DOHH2 (cell line): ENCODE results near the gene TMEM72.

Experiments
- H3F3A ChIP-seq: fragments of 200-600 bp; sonication (generic), shearing (Covaris generic); 2 replicates; pipeline ENCODE4 v1.6.0; 2016; ENCODE audit warnings: antibody characterized with exemption, mild to moderate bottlenecking; ENCODE audit not compliant: control insufficient read depth, insufficient read depth
- H3K27ac ChIP-seq: fragments of 200-600 bp; sonication (generic); 2 replicates; pipeline ENCODE4 v1.5.1; 2014; ENCODE audit warnings: low read depth, mild to moderate bottlenecking, low read length, moderate library complexity
- H3K27me3 ChIP-seq: fragments of 200-600 bp; sonication (generic); 2 replicates; pipeline ENCODE4 v1.6.1; 2014; ENCODE audit warnings: mild to moderate bottlenecking, low read length, mixed read lengths; ENCODE audit not compliant: control insufficient read depth
- H3K36me3 ChIP-seq: fragments of 200-600 bp; sonication (generic); 2 replicates; pipeline ENCODE4 v1.6.1; 2014; ENCODE audit warnings: mild to moderate bottlenecking, low read length, moderate library complexity, mixed read lengths; ENCODE audit not compliant: control insufficient read depth
- H3K4me1 ChIP-seq: fragments of 200-600 bp; sonication (generic); 2 replicates; pipeline ENCODE4 v1.6.1; 2014; ENCODE audit warnings: mild to moderate bottlenecking, low read length, mixed read lengths; ENCODE audit not compliant: control insufficient read depth
- H3K4me2 ChIP-seq: fragments of 200-600 bp; sonication (generic); 2 replicates; pipeline ENCODE4 v1.6.0; 2014; ENCODE audit warnings: mild to moderate bottlenecking, low read length, moderate library complexity
- H3K4me3 ChIP-seq: fragments of 200-600 bp; sonication (generic); 2 replicates; pipeline ENCODE4 v1.5.1; 2014; ENCODE audit warnings: mild to moderate bottlenecking, low read length, mixed read lengths
- H3K79me2 ChIP-seq: fragments of 200-600 bp; sonication (generic); 2 replicates; pipeline ENCODE4 v1.6.1; 2014; ENCODE audit warnings: mild to moderate bottlenecking, low read length, mixed read lengths; ENCODE audit not compliant: control insufficient read depth
- H3K9me2 ChIP-seq: fragments of 200-600 bp; sonication (generic); replicated peaks from 2 replicates; pipeline ENCODE4 v1.6.1; 2014; ENCODE audit warnings: mild to moderate bottlenecking, low read length, mixed read lengths; ENCODE audit not compliant: control insufficient read depth
- H3K9me3 ChIP-seq: fragments of 200-600 bp; sonication (generic); 2 replicates; pipeline ENCODE4 v1.6.1; 2014; ENCODE audit warnings: antibody characterized with exemption, low read length, mixed read lengths; ENCODE audit not compliant: control insufficient read depth, insufficient read depth
- H4K20me1 ChIP-seq: fragments of 200-600 bp; sonication (generic); 2 replicates; pipeline ENCODE4 v1.6.0; 2014; ENCODE audit warnings: low read depth, mild to moderate bottlenecking, antibody characterized with exemption, low read length, moderate library complexity; ENCODE audit not compliant: control insufficient read depth, insufficient read depth
- EZH2phosphoT487 ChIP-seq: fragments of 200-600 bp; sonication (generic); IDR thresholded peaks from 2 replicates; pipeline ENCODE4 v1.6.1; 2017; ENCODE audit warnings: borderline replicate concordance, mild to moderate bottlenecking, antibody characterized with exemption, low read length, moderate library complexity, mixed read lengths
- TF ChIP-seq, protein P1 (sequence below): fragments of 200-600 bp; sonication (generic); IDR thresholded peaks from one replicate; pipeline ENCODE4 v1.5.1; 2014; ENCODE audit warnings: antibody characterized with exemption, mild to moderate bottlenecking, low read depth, low read length; ENCODE audit not compliant: poor library complexity, severe bottlenecking

The TMEM72 gene

DNA sequence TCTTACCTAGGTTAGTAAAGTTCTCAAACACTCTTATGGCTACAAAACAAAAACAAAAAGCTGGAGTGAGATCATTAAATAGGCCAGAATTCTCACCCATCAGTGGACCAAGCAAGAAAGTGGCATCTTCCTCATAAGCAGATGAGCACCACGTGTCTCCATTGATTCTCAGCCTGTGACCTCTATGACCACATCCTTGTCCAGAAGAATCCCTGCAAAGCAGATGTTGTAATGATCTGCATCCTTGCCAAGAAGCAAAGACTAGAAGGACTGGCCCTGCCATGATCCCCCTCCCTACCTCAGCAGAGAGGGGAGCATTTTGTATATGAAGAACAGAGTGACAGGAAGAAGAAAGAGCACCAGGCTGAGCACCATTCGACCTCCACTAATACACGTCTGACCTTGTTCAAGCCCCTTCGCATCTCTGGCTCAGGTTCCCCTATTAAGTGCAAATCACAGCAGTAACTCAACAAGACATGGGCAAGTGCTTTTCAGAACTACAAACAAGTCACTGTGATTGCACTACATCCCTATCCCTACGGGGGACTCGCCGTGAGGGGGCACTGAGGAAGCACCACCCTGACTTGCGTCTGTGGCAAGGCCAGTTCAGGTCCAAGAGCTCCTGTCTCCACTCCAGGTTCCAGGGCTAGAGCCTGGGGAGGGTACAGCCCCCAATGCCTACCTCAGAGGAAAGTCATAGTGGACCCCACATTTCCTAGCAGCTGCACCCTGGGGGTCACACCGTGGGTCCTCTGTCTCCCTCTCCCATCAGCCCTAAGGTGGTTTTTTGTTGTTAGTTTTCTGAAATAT lies 26.3 kb downstream of the TMEM72 start:
- H3K4me2 ChIP-seq = no peak overlapping the region
- H3K36me3 ChIP-seq = no peaks in the 10 kb centered on the region
- no peaks in the 10 kb centered on the region for H3K9me3 ChIP-seq
- no peaks in the 10 kb centered on the region for H3K79me2 ChIP-seq
- peaks cover 9% of the 10 kb centered on the region for H3K4me1 ChIP-seq
- H3K27me3 ChIP-seq = peaks cover 6% of the 10 kb centered on the region; the same call in 1 of the 2 replicates
- TF ChIP-seq, protein P1, sequence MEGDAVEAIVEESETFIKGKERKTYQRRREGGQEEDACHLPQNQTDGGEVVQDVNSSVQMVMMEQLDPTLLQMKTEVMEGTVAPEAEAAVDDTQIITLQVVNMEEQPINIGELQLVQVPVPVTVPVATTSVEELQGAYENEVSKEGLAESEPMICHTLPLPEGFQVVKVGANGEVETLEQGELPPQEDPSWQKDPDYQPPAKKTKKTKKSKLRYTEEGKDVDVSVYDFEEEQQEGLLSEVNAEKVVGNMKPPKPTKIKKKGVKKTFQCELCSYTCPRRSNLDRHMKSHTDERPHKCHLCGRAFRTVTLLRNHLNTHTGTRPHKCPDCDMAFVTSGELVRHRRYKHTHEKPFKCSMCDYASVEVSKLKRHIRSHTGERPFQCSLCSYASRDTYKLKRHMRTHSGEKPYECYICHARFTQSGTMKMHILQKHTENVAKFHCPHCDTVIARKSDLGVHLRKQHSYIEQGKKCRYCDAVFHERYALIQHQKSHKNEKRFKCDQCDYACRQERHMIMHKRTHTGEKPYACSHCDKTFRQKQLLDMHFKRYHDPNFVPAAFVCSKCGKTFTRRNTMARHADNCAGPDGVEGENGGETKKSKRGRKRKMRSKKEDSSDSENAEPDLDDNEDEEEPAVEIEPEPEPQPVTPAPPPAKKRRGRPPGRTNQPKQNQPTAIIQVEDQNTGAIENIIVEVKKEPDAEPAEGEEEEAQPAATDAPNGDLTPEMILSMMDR = no peak
- no peak for TF ChIP-seq EZH2phosphoT487
- H3K27ac ChIP-seq = no peak overlapping the region
- H3K9me2 ChIP-seq = no peaks in the 10 kb centered on the region
- no peaks in the 10 kb centered on the region for H4K20me1 ChIP-seq
- H3F3A ChIP-seq = no peaks in the 10 kb centered on the region
- H3K4me3 ChIP-seq = no peak overlapping the region

DNA sequence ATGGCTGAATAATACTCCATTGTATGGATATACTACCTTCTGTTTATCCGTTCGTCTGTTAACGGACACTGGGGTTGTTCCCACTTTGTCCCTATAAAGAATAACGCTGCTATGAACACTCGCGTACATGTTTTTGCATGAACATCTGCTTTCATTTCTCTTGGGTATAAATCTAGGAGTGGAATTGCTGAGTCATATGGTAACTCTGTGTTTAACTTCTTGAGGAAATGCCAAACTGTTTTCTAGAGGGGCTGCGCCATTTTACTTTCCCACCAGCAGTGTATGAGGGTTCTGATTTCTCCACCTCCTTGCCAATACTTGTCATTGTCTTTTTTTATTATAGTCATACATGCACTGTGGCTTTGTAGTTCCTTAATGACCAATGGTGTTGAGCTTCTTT lies 27.8 kb downstream of the TMEM72 start:
- H3K27me3 ChIP-seq = peaks cover 6% of the 10 kb centered on the region; the same call in 1 of the 2 replicates
- no peak overlapping the region for H3K4me2 ChIP-seq
- no peaks in the 10 kb centered on the region for H3K9me3 ChIP-seq
- no peak overlapping the region for H3K4me3 ChIP-seq
- H3K27ac ChIP-seq = no peak overlapping the region
- H3K36me3 ChIP-seq = no peaks in the 10 kb centered on the region
- H3K9me2 ChIP-seq = no peaks in the 10 kb centered on the region
- H4K20me1 ChIP-seq = no peaks in the 10 kb centered on the region
- no peaks in the 10 kb centered on the region for H3F3A ChIP-seq
- no peaks in the 10 kb centered on the region for H3K79me2 ChIP-seq
- peaks cover 5% of the 10 kb centered on the region; the same call in 1 of the 2 replicates for H3K4me1 ChIP-seq
- TF ChIP-seq, protein P1 = no peak
- no peak for TF ChIP-seq EZH2phosphoT487

DNA sequence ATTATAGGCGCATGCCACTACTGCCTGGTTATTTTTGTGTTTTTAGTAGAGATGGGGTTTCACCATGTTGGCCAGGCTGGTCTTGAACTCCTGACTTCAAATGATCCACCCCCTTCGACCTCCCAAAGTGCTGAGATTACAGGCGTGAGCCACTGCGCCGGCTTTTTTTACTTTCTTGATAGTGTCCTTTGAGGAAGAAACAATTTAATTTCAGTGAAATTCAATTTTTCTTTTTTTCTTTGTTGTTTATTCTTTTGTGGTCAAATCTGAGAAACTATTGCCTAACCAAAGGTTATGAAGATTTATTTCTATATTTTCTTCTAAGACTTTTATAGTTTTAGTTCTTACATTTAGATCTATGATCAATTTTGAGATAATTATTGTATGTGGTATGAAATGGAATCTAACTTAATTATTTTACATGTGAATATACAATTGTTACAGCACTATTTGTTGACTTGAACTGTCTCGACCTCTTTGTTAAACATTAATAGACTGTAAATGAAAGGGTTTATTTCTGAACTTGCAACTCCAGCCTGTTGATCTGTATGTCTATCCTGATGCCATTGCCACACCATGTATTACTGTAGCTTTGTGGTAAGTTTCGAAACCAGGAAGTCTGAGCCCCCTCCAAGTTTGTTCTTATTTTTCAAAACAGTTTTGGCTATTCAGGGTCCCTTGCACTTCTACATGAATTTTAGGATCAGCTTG lies 28.7 kb downstream of the TMEM72 start:
- H3K4me3 ChIP-seq = no peak overlapping the region
- peaks cover 6% of the 10 kb centered on the region; the same call in 1 of the 2 replicates for H3K27me3 ChIP-seq
- no peak overlapping the region for H3K27ac ChIP-seq
- no peaks in the 10 kb centered on the region for H3K9me2 ChIP-seq
- H4K20me1 ChIP-seq = no peaks in the 10 kb centered on the region
- peaks cover 7% of the 10 kb centered on the region for H3K9me3 ChIP-seq
- no peak for TF ChIP-seq EZH2phosphoT487
- TF ChIP-seq, protein P1 = no peak
- H3K4me1 ChIP-seq = peaks cover 5% of the 10 kb centered on the region; the same call in 1 of the 2 replicates
- H3K79me2 ChIP-seq = no peaks in the 10 kb centered on the region
- H3K4me2 ChIP-seq = no peak overlapping the region
- no peaks in the 10 kb centered on the region for H3F3A ChIP-seq
- H3K36me3 ChIP-seq = no peaks in the 10 kb centered on the region
